Natural killer cell treated with Interleukin-12 subunit alpha and Interleukin-12 subunit beta and Interleukin-15 and Interleukin-18, amount 100 ng/mL, for 72 hours (primary cell): Measurements from ENCODE around the gene DOK3. TPM values are rescaled to one million over a fixed set of nuclear protein-coding genes. Genes with fewer than 3 reads are reported as not detected.

Experiments
- ATAC-seq, 2 donors: fragments of 150-1000 bp; cut with Tn5 transposase in 1 of 2; sonication (Bioruptor Pico), chemical (Tn5 transposase) in 1 of 2; 2 replicates each; pipeline ENCODE4 v1.10.0; 2021
- DNase-seq: peaks from one replicate; pipeline ENCODE4 v3.0.0; 2022; ENCODE audit warnings: low spot score
- H3K27ac Mint-ChIP-seq, 2 donors: 1 replicate in 1 of 2; 2 replicates in 1 of 2; pipeline ENCODE4 v1.8.0; 2022; ENCODE audit warnings: mixed read lengths in 2 of 2, mild to moderate bottlenecking in 1 of 2, moderate library complexity in 1 of 2
- H3K27me3 Mint-ChIP-seq, 2 donors: 1 replicate in 1 of 2; 2 replicates in 1 of 2; pipeline ENCODE4 v1.8.0; 2022; ENCODE audit warnings: mixed read lengths in 2 of 2
- H3K36me3 Mint-ChIP-seq: one replicate; pipeline ENCODE4 v1.8.0; 2022; ENCODE audit warnings: mixed read lengths
- H3K4me1 Mint-ChIP-seq, 2 donors: 1 replicate in 1 of 2; 2 replicates in 1 of 2; pipeline ENCODE4 v1.8.0; 2022; ENCODE audit warnings: low read depth in 2 of 2, mixed read lengths in 2 of 2, mild to moderate bottlenecking in 1 of 2
- H3K4me3 Mint-ChIP-seq: one replicate; pipeline ENCODE4 v1.8.0; 2022; ENCODE audit warnings: mixed read lengths
- H3K9me3 Mint-ChIP-seq: 2 replicates; pipeline ENCODE4 v1.8.0; 2022; ENCODE audit warnings: mixed read lengths
- total RNA-seq, 2 donors: library from RNA; stranded (reverse); gene quantifications; one replicate each; pipeline ENCODE4 v1.2.3, GENCODE V29; 2022

Gene DOK3
- total RNA-seq, 2 donors from 2014 or later, result 10.0 to 18.0 TPM

DNA sequence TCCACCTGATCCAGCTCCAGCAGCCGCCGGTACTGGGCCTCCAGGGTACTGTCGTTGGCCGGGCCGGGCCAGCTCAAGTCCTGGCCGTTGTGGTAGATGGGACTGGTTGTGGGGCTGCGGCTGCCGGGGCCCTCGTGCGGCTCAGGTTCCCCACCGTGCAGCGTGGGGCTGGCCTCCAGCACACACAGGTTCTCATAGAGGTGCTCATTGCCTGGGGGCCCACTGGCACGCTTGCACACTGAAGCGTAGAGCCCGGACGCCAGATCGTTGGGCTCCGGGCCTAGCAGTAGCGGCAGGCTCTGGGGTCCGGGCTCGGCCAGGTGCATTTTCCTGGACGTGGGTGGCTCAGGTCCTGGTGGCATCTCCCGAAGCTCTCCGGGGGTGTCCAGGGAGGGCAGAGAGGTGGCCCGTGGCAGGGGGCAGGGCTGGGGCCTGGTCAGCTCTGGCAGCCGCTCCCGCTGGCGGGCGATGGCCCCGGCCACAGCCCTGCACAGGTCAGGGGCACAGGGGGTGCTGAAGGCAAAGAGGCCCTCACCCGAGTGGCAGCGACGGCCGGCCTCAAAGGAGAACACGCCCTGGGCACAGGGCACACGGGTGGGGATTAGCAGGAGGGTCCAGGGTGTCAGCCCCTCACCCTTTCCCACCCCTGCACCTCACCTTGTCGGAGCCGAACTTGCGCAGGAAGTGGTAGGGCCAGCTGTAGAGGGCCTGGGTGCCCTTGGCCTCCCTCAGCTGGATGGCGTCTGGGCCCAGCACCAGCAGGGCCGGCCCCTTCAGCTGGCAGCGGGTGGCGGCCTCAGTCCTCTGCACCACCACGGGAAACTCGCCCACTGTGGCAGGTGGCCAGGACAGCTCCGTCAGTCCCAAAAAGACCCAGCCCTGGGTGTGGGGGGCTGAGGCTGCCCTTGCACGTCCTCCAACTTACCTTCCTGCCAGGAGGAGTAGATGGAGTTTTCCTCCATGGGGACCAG, 5.3 kb downstream of the DOK3 start:
- H3K36me3 Mint-ChIP-seq, result no peaks in the 10 kb centered on the region
- ATAC-seq, result peak in 1 of 2 donors; percentile 1
- H3K27me3 Mint-ChIP-seq, result peaks cover 0 to 3% of the 10 kb centered on the region in 2 donors
- no peak for DNase-seq
- H3K9me3 Mint-ChIP-seq, result no peaks in the 10 kb centered on the region
- peaks cover 9 to 12% of the 10 kb centered on the region in 2 donors for H3K4me1 Mint-ChIP-seq
- H3K27ac Mint-ChIP-seq, result no peak overlapping the region
- no peak overlapping the region for H3K4me3 Mint-ChIP-seq

GRCh38 chr5:177503351-177504085, 6.1 kb downstream of the DOK3 start:
- Mint-ChIP-seq H3K4me3 (no peak overlapping the region), H3K4me1 (peaks cover 7 to 17% of the 10 kb centered on the region in 2 donors), H3K27ac (no peak overlapping the region), H3K27me3 (peaks cover 5 to 7% of the 10 kb centered on the region in 2 donors), H3K36me3 (no peaks in the 10 kb centered on the region), H3K9me3 (no peaks in the 10 kb centered on the region)
- no peak for DNase-seq
- ATAC-seq, result no peak

- ATAC-seq (no peak), DNase-seq (no peak)
- H3K27ac Mint-ChIP-seq, result no peak overlapping the region
- no peaks in the 10 kb centered on the region for H3K36me3 Mint-ChIP-seq
- H3K4me3 Mint-ChIP-seq, result no peak overlapping the region
- H3K9me3 Mint-ChIP-seq, result no peaks in the 10 kb centered on the region
- H3K4me1 Mint-ChIP-seq, result peaks cover 12 to 23% of the 10 kb centered on the region in 2 donors
- peaks cover 8 to 10% of the 10 kb centered on the region in 2 donors for H3K27me3 Mint-ChIP-seq
Measured at GRCh38 chr5:177502886-177503285, 6.7 kb downstream of the DOK3 start.

DNA sequence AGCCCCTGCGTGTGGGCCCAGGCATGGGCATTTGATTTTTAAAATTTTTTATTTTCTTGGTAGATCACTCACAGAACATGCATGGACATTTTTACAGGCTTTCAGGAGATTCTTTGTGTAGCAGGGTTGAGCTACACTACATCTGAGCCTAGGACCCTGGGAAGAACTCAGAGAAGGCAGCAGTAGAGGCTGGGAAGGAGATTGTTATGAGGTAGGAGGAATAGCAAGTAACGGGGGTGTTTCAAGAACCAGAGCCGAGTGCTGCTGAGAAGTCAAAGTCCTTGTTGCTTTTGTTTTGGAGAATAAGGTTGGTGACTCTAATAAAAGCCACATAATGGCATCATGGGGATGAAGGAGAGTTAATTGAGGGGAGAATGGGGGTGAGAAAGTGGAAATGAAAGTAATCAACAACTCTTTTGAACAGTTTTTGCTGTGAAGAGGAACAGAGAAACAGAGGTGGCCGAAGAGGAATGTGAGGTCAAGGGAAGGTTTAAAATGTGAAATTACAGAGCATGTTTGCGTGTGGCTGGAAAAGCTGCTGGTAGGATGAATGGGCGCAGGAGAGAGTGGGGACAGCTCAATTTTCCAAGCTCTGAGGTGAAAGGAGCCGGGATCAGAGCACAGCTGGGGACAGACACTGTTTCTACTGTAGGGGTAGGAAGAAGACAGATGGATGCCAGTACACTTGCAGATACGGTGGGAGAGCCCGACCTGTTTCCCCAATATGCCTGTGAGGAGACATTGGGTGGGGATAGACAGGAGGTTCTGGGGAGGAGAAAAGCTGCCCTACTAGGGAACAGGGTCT, 7.5 kb downstream of the DOK3 start:
- no peaks in the 10 kb centered on the region for H3K9me3 Mint-ChIP-seq
- peaks cover 8 to 10% of the 10 kb centered on the region in 2 donors for H3K27me3 Mint-ChIP-seq
- H3K4me3 Mint-ChIP-seq, result no peak overlapping the region
- no peak for ATAC-seq
- no peak for DNase-seq
- no peaks in the 10 kb centered on the region for H3K36me3 Mint-ChIP-seq
- peaks cover 15 to 27% of the 10 kb centered on the region in 2 donors for H3K4me1 Mint-ChIP-seq
- no peak overlapping the region for H3K27ac Mint-ChIP-seq

- no peaks in the 10 kb centered on the region for H3K36me3 Mint-ChIP-seq
- DNase-seq (peak; percentile 85), ATAC-seq (no peak)
- H3K4me3 Mint-ChIP-seq, result no peak overlapping the region
- H3K27me3 Mint-ChIP-seq, result peaks cover 8 to 10% of the 10 kb centered on the region in 2 donors
- peak overlapping the region in 1 of 2 donors; percentile 54 for H3K27ac Mint-ChIP-seq
- no peaks in the 10 kb centered on the region for H3K9me3 Mint-ChIP-seq
- peaks cover 15 to 27% of the 10 kb centered on the region in 2 donors for H3K4me1 Mint-ChIP-seq
Measured at GRCh38 chr5:177500685-177501522, 8.7 kb downstream of the DOK3 start.

DNA sequence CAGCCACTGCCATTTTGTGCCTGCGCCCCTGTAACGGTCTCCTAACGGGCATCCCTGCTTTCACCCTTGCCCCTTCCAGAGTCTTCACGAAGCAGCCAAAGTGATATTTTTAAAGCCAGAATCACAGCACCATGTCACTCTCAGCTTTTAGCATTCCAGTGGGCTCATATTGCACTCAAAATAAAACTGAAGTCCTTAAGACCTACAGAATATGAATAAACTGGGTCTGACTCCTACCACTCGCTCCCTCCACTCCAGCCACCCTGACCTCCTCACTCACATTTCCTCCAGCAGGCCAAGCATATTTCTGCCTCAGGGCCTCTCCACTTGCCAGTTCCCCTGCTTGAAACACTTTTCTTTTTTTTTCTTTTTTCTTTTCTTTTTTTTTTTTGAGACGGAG, 9.8 kb downstream of the DOK3 start:
- peaks cover 8 to 10% of the 10 kb centered on the region in 2 donors for H3K27me3 Mint-ChIP-seq
- no peak for ATAC-seq
- H3K36me3 Mint-ChIP-seq, result no peaks in the 10 kb centered on the region
- H3K4me3 Mint-ChIP-seq, result peak overlapping the region; percentile 59
- no peaks in the 10 kb centered on the region for H3K9me3 Mint-ChIP-seq
- no peak overlapping the region for H3K27ac Mint-ChIP-seq
- no peak for DNase-seq
- peaks cover 15 to 27% of the 10 kb centered on the region in 2 donors for H3K4me1 Mint-ChIP-seq

GRCh38 chr5:177498013-177498787, 11.4 kb downstream of the DOK3 start:
- ATAC-seq (peak; percentile 13 to 34), DNase-seq (no peak)
- Mint-ChIP-seq H3K9me3 (no peaks in the 10 kb centered on the region), H3K4me1 (peaks cover 23 to 29% of the 10 kb centered on the region in 2 donors), H3K27me3 (peaks cover 8 to 10% of the 10 kb centered on the region in 2 donors), H3K27ac (peak overlapping the region; percentile 25 to 74), H3K36me3 (no peaks in the 10 kb centered on the region), H3K4me3 (peak overlapping the region; percentile 84)

GRCh38 chr5:177497292-177498012, 12.2 kb downstream of the DOK3 start, which contains the start of gene PDLIM7:
TSS of gene PDLIM7 (minus strand) at chr5:177497604. CDS start at chr5:177496512, 1,092 bp downstream.
- ATAC-seq (peak; percentile 92 to 95), DNase-seq (peak; percentile 95)
- peaks cover 28 to 34% of the 10 kb centered on the region in 2 donors for H3K4me1 Mint-ChIP-seq
- peaks cover 8 to 10% of the 10 kb centered on the region in 2 donors for H3K27me3 Mint-ChIP-seq
- peak within 1 kb of the TSS; percentile 25 to 74 for H3K27ac Mint-ChIP-seq
- H3K9me3 Mint-ChIP-seq, result no peaks in the 10 kb centered on the region
- peak within 1 kb of the TSS; percentile 84 for H3K4me3 Mint-ChIP-seq
- H3K36me3 Mint-ChIP-seq, result no peaks in the 10 kb centered on the region

- Mint-ChIP-seq H3K27me3 (peaks cover 8 to 10% of the 10 kb centered on the region in 2 donors), H3K36me3 (no peaks in the 10 kb centered on the region), H3K27ac (no peak overlapping the region), H3K4me3 (peak overlapping the region; percentile 84), H3K9me3 (no peaks in the 10 kb centered on the region), H3K4me1 (peaks cover 28% of the 10 kb centered on the region in 2 donors)
- no peak for DNase-seq
- ATAC-seq, result no peak
Measured at GRCh38 chr5:177496727-177497291, 12.8 kb downstream of the DOK3 start.

- Mint-ChIP-seq H3K4me1 (peaks cover 27 to 28% of the 10 kb centered on the region in 2 donors), H3K27me3 (peaks cover 8 to 10% of the 10 kb centered on the region in 2 donors), H3K27ac (no peak overlapping the region), H3K9me3 (no peaks in the 10 kb centered on the region), H3K36me3 (no peaks in the 10 kb centered on the region), H3K4me3 (peak overlapping the region; percentile 62)
- no peak for DNase-seq
- no peak for ATAC-seq
Measured at GRCh38 chr5:177496070-177496726, 13.4 kb downstream of the DOK3 start.
